ENCODE measurements around the gene FGFRL1. TPM values are rescaled to one million over a fixed set of nuclear protein-coding genes. Genes with fewer than 3 reads are reported as not detected.
"Not testable (repeated sequence)": the region's sequence is repeated elsewhere in the genome, so short reads cannot be mapped to it uniquely, and the experiment has no call there.

Gene FGFRL1
- total RNA-seq, 8 experiments from 2014 or later: 5.4 to 42.4 (median 15.0) TPM

- Histone ChIP-seq H3K27ac (no peak overlapping the region), H3K4me3 (no peak overlapping the region), H3K4me1 (replicated peaks in 1 of 2) (peaks cover 3 to 6% of the 10 kb centered on the region in 2 donors)
- WGBS, 10 experiments: 56% methylated on average over 7 of the region's 25 CpGs; no CpG with 5 or more reads in 9 of the 10 experiments
- ATAC-seq (replicated peaks in 6 of 8): peak in 5 of 8 experiments; percentile 11 to 42 (median 29)
- in situ Hi-C loops (cut with MboI; ENCODE audit: low pct_unique_long_range_greater_than_20kb in 2 of 9, low sequenced_read_pairs in 9 of 9, unreplicated experiment in 9 of 9): no loop called here
Observed at GRCh38 chr4:992297-993110, 18.9 kb upstream of the FGFRL1 start.

GRCh38 chr4:993111-994029, 18.1 kb upstream of the FGFRL1 start, which contains the start of gene SLC26A1:
Gene SLC26A1, minus strand, starts transcription at chr4:993404. Its CDS starts 1,701 bp downstream, at chr4:991703.
- Histone ChIP-seq H3K27ac (no peak within 1 kb of the TSS), H3K4me3 (no peak within 1 kb of the TSS), H3K4me1 (replicated peaks in 1 of 2) (peaks cover 5 to 8% of the 10 kb centered on the region in 2 donors)
- 85 to 100% methylated on average over 3 to 5 of the region's 37 CpGs; no CpG with 5 or more reads in 8 of the 10 experiments for WGBS, 10 experiments
- in situ Hi-C loops (cut with MboI; ENCODE audit: low pct_unique_long_range_greater_than_20kb in 2 of 9, low sequenced_read_pairs in 9 of 9, unreplicated experiment in 9 of 9): no loop called here
- ATAC-seq (replicated peaks in 6 of 8): peak in 4 of 8 experiments; percentile 5 to 45 (median 18)

DNA sequence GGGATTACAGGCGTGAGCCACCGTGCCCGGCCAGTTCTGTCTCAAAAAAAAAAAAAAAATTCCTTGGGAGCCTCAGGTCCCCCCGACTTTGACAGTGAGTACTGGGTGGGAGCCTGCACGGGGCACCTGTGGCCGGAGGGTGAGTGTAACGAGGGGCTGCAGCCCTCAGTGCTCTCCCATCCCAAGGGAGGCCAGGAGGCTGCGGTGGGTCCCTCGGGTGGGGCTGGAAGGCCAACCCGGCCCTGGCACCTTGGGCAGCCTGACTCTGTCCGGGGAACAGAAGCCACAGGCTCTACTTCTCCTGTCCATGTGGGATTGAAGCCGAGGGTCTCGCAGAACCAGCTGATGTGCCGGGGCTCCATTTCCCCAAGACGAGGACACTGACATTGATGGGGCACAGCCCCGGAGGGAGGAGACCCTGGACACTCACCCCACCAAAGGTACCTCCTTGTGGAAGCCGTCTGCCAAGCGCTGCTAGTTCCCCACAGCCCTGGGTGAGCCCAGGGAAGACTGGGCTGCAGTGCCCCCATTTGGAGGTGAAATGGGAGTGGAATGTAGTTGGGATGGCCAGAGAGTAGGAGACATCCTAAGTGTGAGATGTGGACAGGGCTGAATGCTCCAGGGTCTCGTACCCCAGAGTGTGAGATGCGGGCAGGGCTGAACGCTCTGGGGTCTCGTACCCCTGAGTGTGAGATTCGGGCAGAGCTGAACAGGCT, 16.0 kb upstream of the FGFRL1 start:
- ATAC-seq (replicated peaks in 6 of 8): no peak
- Histone ChIP-seq H3K27ac (no peak overlapping the region), H3K4me1 (replicated peaks in 1 of 2) (peaks cover 5 to 8% of the 10 kb centered on the region in 2 donors), H3K4me3 (no peak overlapping the region)
- in situ Hi-C loops (cut with MboI; ENCODE audit: low pct_unique_long_range_greater_than_20kb in 2 of 9, low sequenced_read_pairs in 9 of 9, unreplicated experiment in 9 of 9): no loop called here
- WGBS, 10 experiments: 80 to 87% (median 82%) methylated on average over 1 to 5 of the region's 23 CpGs; no CpG with 5 or more reads in 6 of the 10 experiments

DNA sequence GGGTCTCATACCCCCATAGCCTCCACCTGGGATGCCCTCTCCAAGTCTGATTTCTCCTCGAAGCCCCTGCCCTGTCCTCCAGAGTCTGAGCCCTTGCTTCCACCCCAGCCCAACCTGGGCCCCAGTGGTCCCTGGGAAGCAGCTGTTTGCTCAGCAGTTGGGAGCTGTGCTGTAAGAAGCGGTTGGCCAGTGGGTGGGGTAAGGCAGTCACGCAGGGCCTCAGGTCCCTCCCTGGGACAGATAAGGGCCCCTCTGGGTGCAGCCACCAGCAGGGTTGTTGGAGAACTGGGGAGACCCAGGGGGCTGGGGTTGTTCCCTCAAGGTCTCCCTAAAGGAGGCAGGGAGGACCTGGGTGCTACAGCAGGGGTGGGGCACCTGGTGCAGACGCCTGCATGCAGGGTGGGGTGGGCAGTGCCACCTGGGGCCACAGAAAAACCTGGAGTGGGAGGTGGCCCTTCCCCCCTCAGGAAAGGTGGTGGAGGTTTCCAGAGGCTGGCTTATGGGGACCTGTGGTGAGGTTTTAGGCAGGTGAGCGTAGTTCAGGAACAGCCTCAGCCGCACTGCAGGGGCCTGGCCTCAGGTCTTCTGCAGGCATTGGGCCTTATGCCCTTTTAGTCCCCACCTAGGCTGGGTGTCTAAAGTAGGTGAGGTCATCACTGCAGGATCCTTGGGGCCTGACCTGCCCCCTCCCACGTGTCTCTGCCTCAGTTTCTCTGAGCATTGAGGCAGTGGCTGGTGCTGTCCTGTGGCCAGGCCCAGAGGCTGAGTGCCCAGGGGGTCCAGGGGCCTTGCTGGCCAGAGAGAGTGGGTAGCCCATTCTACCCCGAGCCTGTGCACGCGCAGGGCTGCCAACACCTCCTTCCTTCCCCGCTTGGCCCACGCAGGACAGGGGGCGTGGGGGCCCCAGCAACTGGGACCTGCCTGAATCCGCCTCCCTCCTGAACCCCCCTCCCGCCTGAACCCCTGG, 15.1 kb upstream of the FGFRL1 start:
- 60% methylated on average over 1 of the region's 15 CpGs; no CpG with 5 or more reads in 9 of the 10 experiments for WGBS, 10 experiments
- in situ Hi-C loops (cut with MboI; ENCODE audit: low pct_unique_long_range_greater_than_20kb in 2 of 9, low sequenced_read_pairs in 9 of 9, unreplicated experiment in 9 of 9): no loop called here
- peak in 2 of 8 experiments; percentile 0 to 3 for ATAC-seq (replicated peaks in 6 of 8)
- Histone ChIP-seq H3K27ac (no peak overlapping the region), H3K4me3 (peak overlapping the region in 1 of 5 donors; percentile 25), H3K4me1 (replicated peaks in 1 of 2) (peaks cover 5 to 8% of the 10 kb centered on the region in 2 donors)

DNA sequence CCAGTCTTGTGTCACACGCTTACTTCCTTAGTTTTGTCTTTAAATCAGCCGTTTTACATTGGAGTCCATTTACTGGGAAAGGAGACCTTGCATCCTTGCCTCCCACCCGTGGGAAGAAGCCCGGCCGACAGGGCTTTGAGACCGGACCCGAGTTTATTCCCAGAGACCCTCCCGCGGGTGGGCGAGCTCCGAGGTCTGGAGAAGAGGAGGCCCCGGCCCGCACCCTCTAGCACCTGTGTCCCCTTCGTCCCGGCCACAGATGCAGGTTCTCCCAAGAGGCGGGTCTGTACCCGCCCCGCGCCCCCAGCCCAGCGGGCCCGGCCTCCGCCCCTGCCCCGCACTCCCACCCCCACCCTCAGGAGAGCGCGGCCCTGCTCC, 14.4 kb upstream of the FGFRL1 start:
- in situ Hi-C loops (cut with MboI; ENCODE audit: low pct_unique_long_range_greater_than_20kb in 2 of 9, low sequenced_read_pairs in 9 of 9, unreplicated experiment in 9 of 9): no loop called here
- peak overlapping the region; percentile 14 to 35 (median 28) for H3K4me3 ChIP-seq
- peak in 5 of 8 experiments; percentile 2 to 42 (median 33) for ATAC-seq (replicated peaks in 6 of 8)
- no peak overlapping the region for H3K27ac ChIP-seq
- WGBS, 10 experiments: no CpG with 5 or more reads among the region's 25 CpGs
- peaks cover 5 to 10% of the 10 kb centered on the region in 2 donors for H3K4me1 ChIP-seq (replicated peaks in 1 of 2)

- peaks cover 5 to 15% of the 10 kb centered on the region in 2 donors for H3K4me1 ChIP-seq (replicated peaks in 1 of 2)
- in situ Hi-C loops (cut with MboI; ENCODE audit: low pct_unique_long_range_greater_than_20kb in 2 of 9, low sequenced_read_pairs in 9 of 9, unreplicated experiment in 9 of 9): no loop called here
- no peak overlapping the region for H3K27ac ChIP-seq
- WGBS, 10 experiments: 13% methylated on average over 6 of the region's 68 CpGs; no CpG with 5 or more reads in 9 of the 10 experiments
- peak; percentile 50 to 79 (median 74) for ATAC-seq (replicated peaks in 6 of 8)
- peak overlapping the region; percentile 14 to 35 (median 28) for H3K4me3 ChIP-seq
Observed at GRCh38 chr4:997375-998071, 13.9 kb upstream of the FGFRL1 start.

- Histone ChIP-seq H3K4me1 (replicated peaks in 1 of 2) (peaks cover 5 to 13% of the 10 kb centered on the region in 2 donors), H3K27ac (no peak overlapping the region), H3K4me3 (no peak overlapping the region)
- peak in 2 of 8 experiments; percentile 2 to 5 for ATAC-seq (replicated peaks in 6 of 8)
- in situ Hi-C loops (cut with MboI; ENCODE audit: low pct_unique_long_range_greater_than_20kb in 2 of 9, low sequenced_read_pairs in 9 of 9, unreplicated experiment in 9 of 9): no loop called here
- WGBS, 10 experiments: 34 to 63% methylated on average over 4 to 8 of the region's 12 CpGs; no CpG with 5 or more reads in 8 of the 10 experiments
Observed at GRCh38 chr4:998096-998691, 13.2 kb upstream of the FGFRL1 start.

- H3K4me3 ChIP-seq; H3K27ac ChIP-seq; ATAC-seq (replicated peaks in 6 of 8); in situ Hi-C loops (cut with MboI; ENCODE audit: low pct_unique_long_range_greater_than_20kb in 2 of 9, low sequenced_read_pairs in 9 of 9, unreplicated experiment in 9 of 9): not testable (repeated sequence)
- 0 to 65% (median 60%) methylated on average over 1 to 10 of the region's 21 CpGs; no CpG with 5 or more reads in 5 of the 10 experiments for WGBS, 10 experiments
- peaks cover 2 to 13% of the 10 kb centered on the region in 2 donors for H3K4me1 ChIP-seq (replicated peaks in 1 of 2)
Observed at GRCh38 chr4:999240-999863, 12.1 kb upstream of the FGFRL1 start.

DNA sequence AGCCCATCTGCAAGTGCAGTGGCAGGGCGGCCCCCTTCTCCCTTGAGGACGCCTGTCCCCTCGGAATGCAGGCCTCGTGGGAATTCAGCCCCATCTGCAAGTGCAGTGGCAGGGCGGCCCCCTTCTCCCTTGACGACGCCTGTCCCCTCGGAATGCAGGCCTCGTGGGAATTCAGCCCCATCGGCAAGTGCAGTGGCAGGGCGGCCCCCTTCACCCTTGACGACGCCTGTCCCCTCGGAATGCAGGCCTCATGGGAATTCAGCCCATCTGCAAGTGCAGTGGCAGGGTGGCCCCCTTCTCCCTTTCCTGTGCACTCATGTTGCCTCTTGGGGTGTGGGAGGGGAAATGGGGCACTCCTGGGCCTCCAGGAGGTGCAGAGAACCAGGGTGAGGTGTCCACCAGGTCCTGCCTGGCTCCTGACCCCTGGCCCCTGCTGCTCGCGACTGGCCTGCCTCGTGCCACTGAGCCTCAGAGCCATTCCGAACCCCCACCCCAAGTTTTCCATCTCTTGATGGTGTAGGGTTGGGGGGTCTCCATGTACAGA, 11.5 kb upstream of the FGFRL1 start:
- in situ Hi-C loops (cut with MboI; ENCODE audit: low pct_unique_long_range_greater_than_20kb in 2 of 9, low sequenced_read_pairs in 9 of 9, unreplicated experiment in 9 of 9): no loop called here
- Histone ChIP-seq H3K27ac (no peak overlapping the region), H3K4me3 (no peak overlapping the region), H3K4me1 (replicated peaks in 1 of 2) (peaks cover 2 to 13% of the 10 kb centered on the region in 2 donors)
- no peak for ATAC-seq (replicated peaks in 6 of 8)
- 0 to 74% (median 69%) methylated on average over 1 to 3 of the region's 18 CpGs; no CpG with 5 or more reads in 7 of the 10 experiments for WGBS, 10 experiments

DNA sequence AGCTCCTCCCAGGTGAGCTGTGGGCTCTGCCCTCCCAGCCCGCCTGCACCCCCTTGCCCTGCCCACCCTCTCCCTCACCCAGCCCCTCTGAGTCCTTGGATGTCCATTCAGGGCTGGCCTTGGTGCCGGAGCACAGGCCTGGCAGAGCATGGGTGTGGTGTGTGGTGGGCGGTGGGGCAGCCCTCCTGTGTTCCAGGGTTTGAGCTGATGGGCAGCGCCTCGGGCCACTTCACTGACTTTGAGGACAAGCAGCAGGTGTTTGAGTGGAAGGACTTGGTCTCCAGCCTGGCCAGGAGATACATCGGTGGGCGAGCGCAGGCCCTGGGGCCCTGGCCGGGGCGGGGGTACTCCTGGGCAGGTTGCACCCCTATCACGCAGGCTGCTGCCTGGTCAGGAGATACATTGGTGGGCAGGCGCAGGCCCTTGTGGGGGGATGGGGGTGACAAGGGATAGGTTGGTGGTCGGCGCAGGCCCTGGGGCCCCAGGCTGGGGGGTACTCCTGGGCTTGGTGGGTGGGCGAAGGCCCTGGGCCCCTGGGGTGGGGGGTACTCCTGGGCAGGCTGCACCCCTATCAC, 10.7 kb upstream of the FGFRL1 start:
- Histone ChIP-seq H3K4me1 (replicated peaks in 1 of 2) (peaks cover 2 to 13% of the 10 kb centered on the region in 2 donors), H3K4me3 (no peak overlapping the region), H3K27ac (no peak overlapping the region)
- no peak for ATAC-seq (replicated peaks in 6 of 8)
- WGBS, 10 experiments: 81% methylated on average over 3 of the region's 15 CpGs; no CpG with 5 or more reads in 9 of the 10 experiments
- in situ Hi-C loops (cut with MboI; ENCODE audit: low pct_unique_long_range_greater_than_20kb in 2 of 9, low sequenced_read_pairs in 9 of 9, unreplicated experiment in 9 of 9): no loop called here
